ENCODE results near the gene ABTB2. TPM values are rescaled to one million over a fixed set of nuclear protein-coding genes. Genes with fewer than 3 reads are reported as not detected.

Gene ABTB2
- total and polyA plus RNA-seq, 4 donors: 0.73 to 3.3 (median 2.7) TPM

- ATAC-seq (ENCODE audit: insufficient read depth, low FRiP score) (peak; percentile 42), DNase-seq (no peak)
- H3K36me3 ChIP-seq (ENCODE audit: control insufficient read depth in 4 of 4, insufficient read depth in 4 of 4, low read length in 4 of 4): no peaks in the 10 kb centered on the region
- H3K9ac ChIP-seq (ENCODE audit: insufficient read depth in 1 of 2, low read length in 2 of 2): no peak overlapping the region
- peaks cover 0 to 2% (median 0%) of the 10 kb centered on the region in 4 donors for H3K9me3 ChIP-seq (ENCODE audit: control insufficient read depth in 4 of 4, insufficient read depth in 3 of 4, low read length in 3 of 4)
- H3K4me1 ChIP-seq (ENCODE audit: control insufficient read depth in 5 of 5, insufficient read depth in 5 of 5, low read length in 5 of 5): peaks cover 0 to 25% (median 11%) of the 10 kb centered on the region in 5 donors
- no peak for TF ChIP-seq CTCF (IDR thresholded peaks at IDR 0.05; ENCODE audit: control extremely low read depth, extremely low read depth)
- 80 to 88% methylated on average over 19 of the region's 19 CpGs for WGBS, 2 donors
- no peak overlapping the region for H3K4me3 ChIP-seq
- H3K27ac ChIP-seq (ENCODE audit: low read depth in 1 of 2, low read length in 1 of 2): no peak overlapping the region
- no peaks in the 10 kb centered on the region for H3K27me3 ChIP-seq (ENCODE audit: control insufficient read depth in 3 of 3, insufficient read depth in 3 of 3, low read length in 2 of 3)
These were observed 153.2 kb downstream of the ABTB2 start for GRCh38 chr11:34204396-34205279.

- Histone ChIP-seq H3K4me3 (no peak overlapping the region), H3K9ac (ENCODE audit: insufficient read depth in 1 of 2, low read length in 2 of 2) (no peak overlapping the region), H3K27me3 (ENCODE audit: control insufficient read depth in 3 of 3, insufficient read depth in 3 of 3, low read length in 2 of 3) (no peaks in the 10 kb centered on the region), H3K36me3 (ENCODE audit: control insufficient read depth in 4 of 4, insufficient read depth in 4 of 4, low read length in 4 of 4) (no peaks in the 10 kb centered on the region), H3K9me3 (ENCODE audit: control insufficient read depth in 4 of 4, insufficient read depth in 3 of 4, low read length in 3 of 4) (peaks cover 0 to 2% (median 0%) of the 10 kb centered on the region in 4 donors), H3K27ac (ENCODE audit: low read depth in 1 of 2, low read length in 1 of 2) (no peak overlapping the region), H3K4me1 (ENCODE audit: control insufficient read depth in 5 of 5, insufficient read depth in 5 of 5, low read length in 5 of 5) (peaks cover 0 to 25% (median 11%) of the 10 kb centered on the region in 5 donors)
- DNase-seq (no peak), ATAC-seq (ENCODE audit: insufficient read depth, low FRiP score) (no peak)
- 40 to 51% methylated on average over 5 of the region's 5 CpGs for WGBS, 2 donors
- TF ChIP-seq CTCF (IDR thresholded peaks at IDR 0.05; ENCODE audit: control extremely low read depth, extremely low read depth): no peak
These were observed 154.4 kb downstream of the ABTB2 start for GRCh38 chr11:34203377-34203871.

GRCh38 chr11:34201129-34201528 is 156.7 kb downstream of the ABTB2 start:
- no peak overlapping the region for H3K27ac ChIP-seq (ENCODE audit: low read depth in 1 of 2, low read length in 1 of 2)
- H3K27me3 ChIP-seq (ENCODE audit: control insufficient read depth in 3 of 3, insufficient read depth in 3 of 3, low read length in 2 of 3): no peaks in the 10 kb centered on the region
- WGBS, 2 donors: 75 to 87% methylated on average over 3 of the region's 3 CpGs
- no peak overlapping the region for H3K9ac ChIP-seq (ENCODE audit: insufficient read depth in 1 of 2, low read length in 2 of 2)
- peaks cover 0 to 3% (median 0%) of the 10 kb centered on the region in 4 donors for H3K36me3 ChIP-seq (ENCODE audit: control insufficient read depth in 4 of 4, insufficient read depth in 4 of 4, low read length in 4 of 4)
- H3K4me3 ChIP-seq: no peak overlapping the region
- DNase-seq: no peak
- TF ChIP-seq CTCF (IDR thresholded peaks at IDR 0.05; ENCODE audit: control extremely low read depth, extremely low read depth): no peak
- H3K9me3 ChIP-seq (ENCODE audit: control insufficient read depth in 4 of 4, insufficient read depth in 3 of 4, low read length in 3 of 4): peaks cover 0 to 2% (median 0%) of the 10 kb centered on the region in 4 donors
- ATAC-seq (ENCODE audit: insufficient read depth, low FRiP score): no peak
- H3K4me1 ChIP-seq (ENCODE audit: control insufficient read depth in 5 of 5, insufficient read depth in 5 of 5, low read length in 5 of 5): peaks cover 0 to 7% (median 0%) of the 10 kb centered on the region in 5 donors
